SU-DHL-6 (cell line): Measurements from ENCODE around the gene ATP13A5.

Experiments
- H2AFZ ChIP-seq: fragments of 200-600 bp; sonication (generic); 2 replicates; pipeline ENCODE4 v1.6.1; 2014; ENCODE audit warnings: low read depth, mild to moderate bottlenecking, moderate library complexity, mixed read lengths, antibody characterized with exemption, low read length; ENCODE audit not compliant: severe bottlenecking
- H3F3A ChIP-seq: fragments of 200-600 bp; shearing (Covaris generic); 2 replicates; pipeline ENCODE4 v1.6.0; 2016; ENCODE audit warnings: antibody characterized with exemption, mild to moderate bottlenecking; ENCODE audit not compliant: insufficient read depth
- H3K27ac ChIP-seq: fragments of 200-600 bp; sonication (generic); 2 replicates; pipeline ENCODE4 v1.5.1; 2016; ENCODE audit warnings: low read depth, mild to moderate bottlenecking, low read length, moderate library complexity, mixed read lengths
- H3K27me3 ChIP-seq: fragments of 200-600 bp; sonication (generic), shearing (Covaris generic); 2 replicates; pipeline ENCODE4 v1.6.0; 2014; ENCODE audit warnings: mild to moderate bottlenecking, low read length
- H3K36me3 ChIP-seq: fragments of 200-600 bp; sonication (generic); 2 replicates; pipeline ENCODE4 v1.6.1; 2014; ENCODE audit warnings: mild to moderate bottlenecking, low read length, mixed read lengths
- H3K4me2 ChIP-seq: fragments of 300-600, 200-600 bp; shearing (Covaris generic), sonication (generic); 2 replicates; pipeline ENCODE4 v1.6.0; 2014; ENCODE audit warnings: low read length, low read depth, mild to moderate bottlenecking; ENCODE audit not compliant: poor library complexity, severe bottlenecking
- H3K4me3 ChIP-seq: fragments of 200-600 bp; sonication (generic); 2 replicates; pipeline ENCODE4 v1.5.1; 2014; ENCODE audit warnings: antibody characterized with exemption, low read length, mild to moderate bottlenecking, mixed read lengths; ENCODE audit not compliant: insufficient read depth, poor library complexity, severe bottlenecking
- H3K79me2 ChIP-seq: fragments of 200-600 bp; sonication (generic); 2 replicates; pipeline ENCODE4 v1.6.1; 2014; ENCODE audit warnings: mild to moderate bottlenecking, low read length, moderate library complexity; ENCODE audit not compliant: insufficient read depth
- H3K9ac ChIP-seq: fragments of 200-600 bp; sonication (generic); 2 replicates; pipeline ENCODE4 v1.7.0; 2014; ENCODE audit warnings: mild to moderate bottlenecking, low read length
- H3K9me2 ChIP-seq: fragments of 200-600 bp; sonication (generic); replicated peaks from 2 replicates; pipeline ENCODE4 v1.6.1; 2014; ENCODE audit warnings: low read length; ENCODE audit not compliant: insufficient read depth
- H3K9me3 ChIP-seq: fragments of 200-600 bp; sonication (generic); 2 replicates; pipeline ENCODE4 v1.6.1; 2014; ENCODE audit warnings: low read length, mixed read lengths; ENCODE audit not compliant: insufficient read depth
- H4K20me1 ChIP-seq: fragments of 200-600 bp; sonication (generic); 2 replicates; pipeline ENCODE4 v1.6.1; 2014; ENCODE audit warnings: low read depth, mild to moderate bottlenecking, antibody characterized with exemption, low read length, moderate library complexity, mixed read lengths
- CTCF ChIP-seq: fragments of 200-600 bp; sonication (generic); IDR thresholded peaks from one replicate; pipeline ENCODE4 v1.5.1; 2017; ENCODE audit warnings: antibody characterized with exemption, mild to moderate bottlenecking, low read length, moderate library complexity; ENCODE audit not compliant: insufficient read depth, poor library complexity, severe bottlenecking
- EZH2phosphoT487 ChIP-seq: fragments of 200-600 bp; sonication (generic), shearing (Covaris generic); conservative IDR thresholded peaks from 2 replicates; pipeline ENCODE4 v1.6.1; 2018; ENCODE audit warnings: mild to moderate bottlenecking, antibody characterized with exemption, low read length, moderate library complexity, mixed read lengths

The ATP13A5 gene

GRCh38 chr3:193313061-193313958 is 65.2 kb downstream of the ATP13A5 start:
- Histone ChIP-seq H3K36me3 (no peaks in the 10 kb centered on the region), H3K9ac (no peak overlapping the region), H3K27ac (no peak overlapping the region), H3F3A (no peaks in the 10 kb centered on the region), H2AFZ (no peak overlapping the region), H3K9me3 (no peaks in the 10 kb centered on the region), H3K4me3 (no peak overlapping the region), H3K4me2 (no peak overlapping the region), H3K27me3 (no peaks in the 10 kb centered on the region), H3K79me2 (no peaks in the 10 kb centered on the region), H3K9me2 (no peaks in the 10 kb centered on the region; the same call in 1 of the 2 replicates), H4K20me1 (no peaks in the 10 kb centered on the region)
- no peak for TF ChIP-seq EZH2phosphoT487

- no peak overlapping the region for H2AFZ ChIP-seq
Measured at GRCh38 chr3:193310914-193311723, 67.4 kb downstream of the ATP13A5 start.

GRCh38 chr3:193305356-193305755 is 73.2 kb downstream of the ATP13A5 start:
- Histone ChIP-seq H3K9ac (no peak overlapping the region), H3K79me2 (no peaks in the 10 kb centered on the region), H3F3A (no peaks in the 10 kb centered on the region)

More at GRCh38 chr3:193310914-193311723, 67.4 kb downstream of the ATP13A5 start:
- Histone ChIP-seq H3F3A (no peaks in the 10 kb centered on the region), H3K4me2 (no peak overlapping the region), H3K4me3 (no peak overlapping the region), H3K79me2 (no peaks in the 10 kb centered on the region), H3K9ac (no peak overlapping the region), H3K27ac (no peak overlapping the region), H3K27me3 (no peaks in the 10 kb centered on the region), H3K9me3 (no peaks in the 10 kb centered on the region), H3K9me2 (no peaks in the 10 kb centered on the region), H3K36me3 (no peaks in the 10 kb centered on the region), H4K20me1 (no peaks in the 10 kb centered on the region)
- TF ChIP-seq CTCF (no peak), EZH2phosphoT487 (no peak)

More at GRCh38 chr3:193305356-193305755, 73.2 kb downstream of the ATP13A5 start:
- H3K36me3 ChIP-seq: no peaks in the 10 kb centered on the region
- no peak overlapping the region for H3K27ac ChIP-seq
- no peak overlapping the region for H3K4me3 ChIP-seq
- H3K4me2 ChIP-seq: no peak overlapping the region
- no peak overlapping the region for H2AFZ ChIP-seq
- no peaks in the 10 kb centered on the region for H3K9me2 ChIP-seq
- H3K27me3 ChIP-seq: no peaks in the 10 kb centered on the region
- no peaks in the 10 kb centered on the region for H4K20me1 ChIP-seq
- H3K9me3 ChIP-seq: no peaks in the 10 kb centered on the region
- no peak for TF ChIP-seq CTCF
- no peak for TF ChIP-seq EZH2phosphoT487
